ENCODE results near the gene XYLT1.

XYLT1 gene

DNA sequence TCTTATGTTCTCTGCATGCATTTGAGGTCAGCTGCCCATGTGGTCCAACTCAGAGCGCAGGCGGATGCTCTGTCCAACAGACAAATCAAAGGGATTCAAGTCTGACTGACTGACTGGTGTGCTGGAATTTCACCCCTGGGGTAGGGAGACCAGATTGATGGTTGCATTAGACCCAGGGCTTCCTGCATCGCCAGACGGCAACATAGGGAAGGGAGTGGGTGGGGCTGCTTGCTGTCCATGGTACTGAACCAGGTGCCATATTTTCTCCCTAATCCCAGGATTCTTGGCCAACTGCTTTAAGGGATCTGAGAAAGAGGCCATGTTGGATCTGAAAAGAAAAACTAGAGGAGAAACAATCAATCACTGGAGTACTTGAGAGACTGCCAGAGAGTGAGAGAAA, 332.0 kb downstream of the XYLT1 start:
- no peak for TF ChIP-seq ZFX (IDR thresholded peaks at IDR 0.05; ENCODE audit: borderline replicate concordance)
- TF ChIP-seq, protein P1, sequence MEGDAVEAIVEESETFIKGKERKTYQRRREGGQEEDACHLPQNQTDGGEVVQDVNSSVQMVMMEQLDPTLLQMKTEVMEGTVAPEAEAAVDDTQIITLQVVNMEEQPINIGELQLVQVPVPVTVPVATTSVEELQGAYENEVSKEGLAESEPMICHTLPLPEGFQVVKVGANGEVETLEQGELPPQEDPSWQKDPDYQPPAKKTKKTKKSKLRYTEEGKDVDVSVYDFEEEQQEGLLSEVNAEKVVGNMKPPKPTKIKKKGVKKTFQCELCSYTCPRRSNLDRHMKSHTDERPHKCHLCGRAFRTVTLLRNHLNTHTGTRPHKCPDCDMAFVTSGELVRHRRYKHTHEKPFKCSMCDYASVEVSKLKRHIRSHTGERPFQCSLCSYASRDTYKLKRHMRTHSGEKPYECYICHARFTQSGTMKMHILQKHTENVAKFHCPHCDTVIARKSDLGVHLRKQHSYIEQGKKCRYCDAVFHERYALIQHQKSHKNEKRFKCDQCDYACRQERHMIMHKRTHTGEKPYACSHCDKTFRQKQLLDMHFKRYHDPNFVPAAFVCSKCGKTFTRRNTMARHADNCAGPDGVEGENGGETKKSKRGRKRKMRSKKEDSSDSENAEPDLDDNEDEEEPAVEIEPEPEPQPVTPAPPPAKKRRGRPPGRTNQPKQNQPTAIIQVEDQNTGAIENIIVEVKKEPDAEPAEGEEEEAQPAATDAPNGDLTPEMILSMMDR (IDR thresholded peaks at IDR 0.05) = no peak
- no peak overlapping the region for H3K27ac ChIP-seq

DNA sequence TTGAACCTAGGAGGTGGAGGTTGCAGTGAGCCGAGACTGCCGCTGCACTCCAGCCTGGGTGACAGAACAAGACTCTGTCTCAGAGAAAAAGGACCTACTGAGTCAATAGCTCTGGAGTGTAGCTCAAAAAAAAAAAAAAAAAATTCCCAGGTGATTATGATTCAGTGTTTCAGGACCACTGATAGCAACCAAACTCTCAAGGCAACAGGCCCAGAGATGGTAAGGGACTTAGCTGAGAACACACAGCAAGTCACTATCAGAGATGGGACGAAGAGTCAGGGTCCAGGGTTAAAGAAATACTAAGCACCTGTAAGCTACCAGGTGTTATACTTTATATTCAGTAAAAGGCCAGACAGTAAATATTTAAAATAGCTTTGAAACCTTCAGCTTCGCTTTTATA, 335.3 kb downstream of the XYLT1 start:
- TF ChIP-seq, protein P1 (IDR thresholded peaks at IDR 0.05) = no peak
- TF ChIP-seq ZFX (IDR thresholded peaks at IDR 0.05; ENCODE audit: borderline replicate concordance) = no peak
- no peak overlapping the region for H3K27ac ChIP-seq

DNA sequence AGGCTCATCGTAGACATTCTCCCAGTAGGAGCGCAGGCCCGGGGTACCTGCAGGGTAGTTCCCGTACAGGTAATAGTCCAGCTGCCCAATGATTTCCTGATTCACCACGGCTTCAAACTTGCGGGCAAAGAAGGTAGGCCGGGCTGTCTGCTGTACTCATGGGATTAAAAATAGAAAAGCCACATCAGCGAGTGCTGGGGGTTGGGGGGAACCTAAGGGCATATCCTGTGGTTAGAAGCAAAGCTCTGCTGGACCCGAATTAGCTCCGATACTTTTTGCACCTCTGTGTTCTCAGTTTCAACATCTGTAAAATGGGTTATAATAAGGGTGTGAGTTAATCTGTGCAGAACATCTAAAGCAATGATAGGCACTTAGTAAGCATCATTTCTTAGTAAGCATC, 336.2 kb downstream of the XYLT1 start:
- H3K27ac ChIP-seq = no peak overlapping the region
- no peak for TF ChIP-seq ZFX (IDR thresholded peaks at IDR 0.05; ENCODE audit: borderline replicate concordance)
- TF ChIP-seq, protein P1 (IDR thresholded peaks at IDR 0.05) = no peak

DNA sequence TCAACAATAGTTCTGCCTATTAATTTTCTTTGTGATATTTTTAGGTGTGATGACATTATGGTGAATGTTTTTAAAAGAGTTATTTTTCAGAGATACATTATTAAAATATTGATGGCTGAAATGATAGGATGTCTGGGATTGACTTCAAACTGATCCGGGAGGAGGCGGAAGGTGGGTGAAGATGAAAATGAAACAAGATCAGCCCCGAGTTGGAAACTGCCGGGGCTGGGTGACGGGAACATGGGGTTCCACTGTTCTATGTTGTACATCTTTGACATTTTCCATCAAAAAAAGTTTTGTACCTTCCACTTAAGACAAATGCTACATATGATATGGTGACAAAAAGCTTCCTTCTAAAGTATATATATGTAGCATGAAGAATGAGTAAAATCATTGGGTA, 336.9 kb downstream of the XYLT1 start:
- no peak overlapping the region for H3K27ac ChIP-seq
- TF ChIP-seq ZFX (IDR thresholded peaks at IDR 0.05; ENCODE audit: borderline replicate concordance) = no peak
- TF ChIP-seq, protein P1 (IDR thresholded peaks at IDR 0.05) = no peak

DNA sequence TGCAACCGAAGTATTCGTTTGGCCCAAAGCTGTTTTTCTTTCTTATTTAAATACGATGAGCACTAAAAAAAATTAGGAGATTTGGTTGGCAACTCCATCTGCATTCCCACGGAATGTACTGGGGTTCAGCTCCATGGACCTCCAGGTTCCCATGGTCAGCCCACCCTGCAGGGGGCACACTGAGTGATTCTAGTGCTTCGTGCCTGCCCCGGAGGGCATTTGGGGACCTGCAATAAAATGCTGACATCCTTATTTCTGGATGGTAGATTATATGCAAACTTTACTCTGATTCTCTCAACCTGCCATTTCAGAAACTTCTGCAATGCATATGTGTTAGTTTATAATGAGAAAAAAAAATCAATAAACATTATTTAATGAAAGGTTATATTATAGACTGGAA, 339.4 kb downstream of the XYLT1 start:
- no peak overlapping the region for H3K27ac ChIP-seq
- TF ChIP-seq, protein P1 (IDR thresholded peaks at IDR 0.05) = no peak
- no peak for TF ChIP-seq ZFX (IDR thresholded peaks at IDR 0.05; ENCODE audit: borderline replicate concordance)

DNA sequence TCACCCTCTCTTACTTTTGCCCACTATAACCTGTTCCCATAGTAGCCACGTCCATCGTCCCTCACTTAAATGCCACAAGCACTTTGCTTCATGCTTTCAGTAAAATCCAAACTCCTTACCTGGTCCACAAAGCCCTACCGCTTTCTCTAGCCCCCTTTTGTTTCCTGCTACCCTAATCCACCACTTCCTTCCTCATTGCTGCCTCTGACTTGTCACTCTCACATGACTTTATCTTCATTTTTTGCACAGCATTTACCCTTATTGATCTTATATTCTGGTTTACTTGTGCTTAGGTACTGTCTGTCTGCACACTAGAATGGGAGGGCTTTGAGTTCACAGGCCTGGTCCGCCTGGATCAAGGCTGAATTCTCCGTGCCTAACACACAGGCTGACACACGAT, 340.0 kb downstream of the XYLT1 start:
- no peak for TF ChIP-seq ZFX (IDR thresholded peaks at IDR 0.05; ENCODE audit: borderline replicate concordance)
- TF ChIP-seq, protein P1 (IDR thresholded peaks at IDR 0.05) = no peak

DNA sequence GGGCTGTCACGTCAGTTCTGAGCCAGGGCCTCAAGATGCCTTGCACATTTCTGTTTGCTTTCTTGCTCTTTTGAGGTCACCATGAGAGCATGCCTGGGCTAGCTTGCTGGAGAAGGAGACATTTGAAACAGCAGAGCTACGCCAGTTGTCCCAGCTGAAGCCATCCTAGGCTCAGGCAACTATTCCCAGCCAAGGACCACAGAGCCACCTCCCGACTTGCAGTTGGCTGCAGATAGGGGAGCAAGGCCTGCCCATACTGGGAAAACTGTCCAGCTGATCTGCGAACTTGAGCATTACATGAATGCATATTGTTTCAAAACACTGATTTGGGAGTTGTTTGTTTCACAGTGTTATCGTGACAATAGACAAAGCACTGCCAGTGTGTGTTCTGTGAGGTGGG, 340.8 kb downstream of the XYLT1 start:
- TF ChIP-seq, protein P1 (IDR thresholded peaks at IDR 0.05) = no peak
- TF ChIP-seq ZFX (IDR thresholded peaks at IDR 0.05; ENCODE audit: borderline replicate concordance) = no peak
- no peak overlapping the region for H3K27ac ChIP-seq

More for the DNA sequence above, 340.0 kb downstream of the XYLT1 start:
- no peak overlapping the region for H3K27ac ChIP-seq
